Nephron progenitor cell (in vitro differentiated cells): ENCODE results near the gene CPTP.
"Not testable (repeated sequence)": the region's sequence is repeated elsewhere in the genome, so short reads cannot be mapped to it uniquely, and the experiment has no call there.

Experiments used
- DNase-seq: peaks from one replicate; pipeline ENCODE4 v3.0.0; 2021
- H3K27ac Mint-ChIP-seq: 2 replicates; pipeline ENCODE4 v1.8.0; 2021; ENCODE audit warnings: mild to moderate bottlenecking, moderate library complexity, mixed read lengths
- H3K27me3 Mint-ChIP-seq: 2 replicates; pipeline ENCODE4 v1.8.0; 2021; ENCODE audit warnings: mild to moderate bottlenecking, low read depth, mixed read lengths; ENCODE audit not compliant: poor library complexity
- H3K36me3 Mint-ChIP-seq: 2 replicates; pipeline ENCODE4 v1.8.0; 2021; ENCODE audit warnings: low read depth, mixed read lengths
- H3K4me1 Mint-ChIP-seq: 2 replicates; pipeline ENCODE4 v1.8.0; 2021; ENCODE audit warnings: mixed read lengths
- H3K4me3 Mint-ChIP-seq: 2 replicates; pipeline ENCODE4 v1.8.0; 2021; ENCODE audit warnings: mild to moderate bottlenecking, moderate library complexity, mixed read lengths
- H3K9me3 Mint-ChIP-seq: 2 replicates; pipeline ENCODE4 v1.8.0; 2021; ENCODE audit warnings: mild to moderate bottlenecking, moderate library complexity, mixed read lengths
- CTCF ChIP-seq: fragments of 200-600 bp; sonication (generic); IDR thresholded peaks from 2 replicates; pipeline ENCODE4 v1.5.0; 2021; ENCODE audit warnings: antibody characterized with exemption

Gene CPTP

GRCh38 chr1:1315435-1315954 is 9.1 kb upstream of the CPTP start:
- peaks cover 6% of the 10 kb centered on the region for H3K27me3 Mint-ChIP-seq
- no peak for TF ChIP-seq CTCF
- no peaks in the 10 kb centered on the region for H3K9me3 Mint-ChIP-seq
- H3K36me3 Mint-ChIP-seq: peaks cover 26% of the 10 kb centered on the region
- DNase-seq: no peak
- H3K4me1 Mint-ChIP-seq: peaks cover 43% of the 10 kb centered on the region
- H3K27ac Mint-ChIP-seq: peak overlapping the region; percentile 85
- H3K4me3 Mint-ChIP-seq: peak overlapping the region; percentile 29

GRCh38 chr1:1316199-1316598 is 8.4 kb upstream of the CPTP start:
- not testable (repeated sequence) for DNase-seq, H3K27me3 Mint-ChIP-seq, H3K9me3 Mint-ChIP-seq, H3K4me3 Mint-ChIP-seq
- peaks cover 26% of the 10 kb centered on the region for H3K36me3 Mint-ChIP-seq
- peak overlapping the region; percentile 79 for H3K27ac Mint-ChIP-seq
- peaks cover 43% of the 10 kb centered on the region for H3K4me1 Mint-ChIP-seq

GRCh38 chr1:1317420-1317819 is 7.2 kb upstream of the CPTP start:
- DNase-seq: no peak
- Mint-ChIP-seq H3K36me3 (peaks cover 26% of the 10 kb centered on the region), H3K27me3 (peaks cover 4% of the 10 kb centered on the region), H3K9me3 (no peaks in the 10 kb centered on the region), H3K4me1 (peaks cover 48% of the 10 kb centered on the region), H3K27ac (peak overlapping the region; percentile 70), H3K4me3 (no peak overlapping the region)
- TF ChIP-seq CTCF: no peak

GRCh38 chr1:1318131-1318652 is 6.4 kb upstream of the CPTP start:
- Mint-ChIP-seq H3K27ac (no peak overlapping the region), H3K27me3 (peaks cover 8% of the 10 kb centered on the region), H3K36me3 (peaks cover 26% of the 10 kb centered on the region), H3K4me1 (peaks cover 56% of the 10 kb centered on the region), H3K4me3 (no peak overlapping the region), H3K9me3 (no peaks in the 10 kb centered on the region)
- TF ChIP-seq CTCF: no peak
- DNase-seq: no peak

- H3K27ac Mint-ChIP-seq: peak overlapping the region; percentile 78
- TF ChIP-seq CTCF: no peak
Measured at GRCh38 chr1:1318777-1319645, 5.6 kb upstream of the CPTP start.

GRCh38 chr1:1319646-1319941 is 5.0 kb upstream of the CPTP start:
- no peak for DNase-seq
- Mint-ChIP-seq H3K9me3 (no peaks in the 10 kb centered on the region), H3K27me3 (peaks cover 11% of the 10 kb centered on the region), H3K4me1 (peaks cover 63% of the 10 kb centered on the region), H3K36me3 (peaks cover 20% of the 10 kb centered on the region), H3K27ac (peak overlapping the region; percentile 78), H3K4me3 (no peak overlapping the region)
- no peak for TF ChIP-seq CTCF

More at GRCh38 chr1:1318777-1319645, 5.6 kb upstream of the CPTP start:
- H3K27me3 Mint-ChIP-seq: peaks cover 11% of the 10 kb centered on the region
- peaks cover 20% of the 10 kb centered on the region for H3K36me3 Mint-ChIP-seq
- peaks cover 63% of the 10 kb centered on the region for H3K4me1 Mint-ChIP-seq
- H3K4me3 Mint-ChIP-seq: no peak overlapping the region
- DNase-seq: no peak
- H3K9me3 Mint-ChIP-seq: no peaks in the 10 kb centered on the region
